ENCODE results near the gene TMIGD3.

Gene TMIGD3

GRCh38 chr1:111474521-111474920 is 28.9 kb downstream of the TMIGD3 start:
- no peak for DNase-seq (ENCODE audit: low read depth, low spot score)

GRCh38 chr1:111474106-111474505 is 29.3 kb downstream of the TMIGD3 start:
- no peak for DNase-seq (ENCODE audit: low read depth, low spot score)

GRCh38 chr1:111471538-111471937 is 31.9 kb downstream of the TMIGD3 start:
- no peak for DNase-seq (ENCODE audit: low read depth, low spot score)

DNA sequence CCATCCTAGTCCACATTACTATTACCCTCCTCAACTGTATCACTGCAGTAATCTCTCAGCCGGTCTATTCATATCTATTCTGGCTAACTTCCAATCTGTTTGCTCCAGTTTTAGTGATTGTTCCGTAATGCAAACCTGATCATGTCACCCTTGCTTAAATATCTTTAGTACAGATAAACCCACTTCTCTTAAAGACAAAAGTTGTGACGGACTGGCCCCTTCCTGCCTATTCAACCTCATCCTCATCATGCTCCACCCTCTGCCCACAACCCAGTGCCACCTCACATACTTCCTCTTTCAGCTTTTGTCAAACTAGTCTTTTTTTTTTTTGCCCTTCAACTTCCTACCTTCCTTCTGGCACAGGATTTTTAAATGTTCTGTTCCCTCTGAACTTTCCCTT is 32.4 kb downstream of the TMIGD3 start:
- peak; percentile 39 for DNase-seq (ENCODE audit: low read depth, low spot score)

DNA sequence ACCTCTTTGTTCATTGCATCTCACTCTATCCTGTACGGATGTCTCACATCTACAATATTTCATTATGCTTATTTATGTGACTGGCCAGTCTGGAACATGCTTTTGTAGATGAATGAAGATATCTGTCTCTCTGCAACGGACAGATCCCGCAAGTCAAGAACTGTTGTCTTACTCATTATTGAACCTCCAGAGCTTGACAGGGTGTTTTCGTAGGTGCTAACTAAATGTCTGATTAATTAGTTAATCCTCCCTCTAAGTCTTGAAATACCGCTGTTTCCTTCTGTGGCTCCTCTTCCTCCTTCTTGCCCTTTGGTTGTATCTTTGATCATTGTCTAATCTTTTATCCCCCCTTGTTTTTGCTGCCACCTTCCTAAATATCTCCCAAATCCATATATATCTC is 32.8 kb downstream of the TMIGD3 start:
- no peak for DNase-seq (ENCODE audit: low read depth, low spot score)

DNA sequence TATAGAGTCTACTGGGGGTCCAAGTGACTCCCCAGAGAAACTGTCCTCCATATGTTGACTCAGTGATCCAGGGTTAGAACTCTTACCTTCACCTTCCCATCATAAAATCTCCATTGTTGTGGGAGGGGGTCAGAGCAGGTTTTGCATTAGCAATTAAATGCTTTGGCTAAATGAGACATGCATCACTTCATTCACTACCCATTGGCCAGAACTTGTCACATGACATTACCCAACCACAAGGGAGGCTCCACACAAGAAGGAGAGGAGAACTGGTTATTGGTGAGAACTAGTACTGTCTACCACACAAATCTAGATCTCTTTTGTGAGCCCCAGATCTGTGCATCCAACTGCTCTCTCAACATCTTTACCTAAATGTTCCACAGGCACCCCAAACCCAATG is 33.9 kb downstream of the TMIGD3 start:
- no peak for DNase-seq (ENCODE audit: low read depth, low spot score)

DNA sequence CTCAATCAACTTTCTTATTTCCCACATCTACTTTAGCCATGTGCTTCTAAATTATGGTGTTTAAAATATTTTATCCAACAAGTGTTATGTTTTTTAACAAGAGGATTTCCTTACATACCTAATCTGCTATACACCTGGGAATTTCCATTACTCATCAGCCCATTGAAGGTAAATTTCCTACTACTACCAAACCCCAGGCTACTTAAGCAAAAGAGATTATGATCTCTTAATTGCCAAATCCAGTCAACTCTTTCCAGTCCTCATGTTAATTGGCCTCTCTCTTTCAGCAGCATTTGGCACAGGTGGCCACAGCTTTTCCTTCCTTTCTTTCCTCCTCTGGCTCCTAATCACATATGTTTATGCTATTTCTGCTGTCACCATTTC is 34.7 kb downstream of the TMIGD3 start:
- no peak for DNase-seq (ENCODE audit: low read depth, low spot score)

DNA sequence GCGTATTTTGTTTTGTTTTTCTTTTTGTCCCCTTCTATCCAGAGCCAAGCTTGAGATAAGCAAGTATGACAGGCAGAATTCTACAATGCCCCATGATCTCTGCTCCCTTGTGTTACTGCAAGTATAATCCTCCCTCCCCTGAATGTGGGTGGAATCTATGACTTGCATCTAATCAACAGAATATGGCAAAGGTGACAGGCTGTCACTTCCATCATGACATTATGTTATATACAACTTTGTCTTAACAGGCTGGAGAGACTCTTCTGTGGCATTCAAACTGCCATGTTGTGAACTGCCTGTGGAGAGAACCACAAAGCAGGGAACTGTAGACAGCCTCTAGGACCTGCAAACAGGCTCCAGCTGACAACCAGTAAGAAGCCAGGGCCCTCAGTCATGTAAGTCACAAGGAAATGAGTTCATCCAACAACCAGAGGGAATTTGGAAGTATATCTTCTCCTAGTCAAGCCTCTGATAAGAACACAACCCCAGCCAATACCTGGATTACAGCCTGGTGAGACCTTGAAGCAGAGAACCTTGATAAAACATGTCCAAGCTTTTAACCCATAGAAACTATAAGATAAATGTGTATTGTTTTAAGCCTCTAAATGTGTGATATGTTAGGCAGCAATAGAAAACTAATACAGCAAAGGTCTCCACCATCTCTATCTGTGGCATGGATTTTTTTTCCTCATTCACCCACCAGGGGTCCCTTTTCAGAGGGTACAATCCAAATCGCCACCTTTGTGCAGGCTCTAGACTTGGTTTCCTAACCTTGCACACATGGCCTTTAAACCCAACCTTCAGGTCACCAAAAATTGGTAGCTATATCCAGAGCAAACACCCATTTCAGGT is 35.3 kb downstream of the TMIGD3 start:
- no peak for DNase-seq (ENCODE audit: low read depth, low spot score)

GRCh38 chr1:111466480-111466879 is 37.0 kb downstream of the TMIGD3 start:
- DNase-seq (ENCODE audit: low read depth, low spot score), result no peak

- no peak for DNase-seq (ENCODE audit: low read depth, low spot score)
Measured at GRCh38 chr1:111465754-111466153, 37.7 kb downstream of the TMIGD3 start.

DNA sequence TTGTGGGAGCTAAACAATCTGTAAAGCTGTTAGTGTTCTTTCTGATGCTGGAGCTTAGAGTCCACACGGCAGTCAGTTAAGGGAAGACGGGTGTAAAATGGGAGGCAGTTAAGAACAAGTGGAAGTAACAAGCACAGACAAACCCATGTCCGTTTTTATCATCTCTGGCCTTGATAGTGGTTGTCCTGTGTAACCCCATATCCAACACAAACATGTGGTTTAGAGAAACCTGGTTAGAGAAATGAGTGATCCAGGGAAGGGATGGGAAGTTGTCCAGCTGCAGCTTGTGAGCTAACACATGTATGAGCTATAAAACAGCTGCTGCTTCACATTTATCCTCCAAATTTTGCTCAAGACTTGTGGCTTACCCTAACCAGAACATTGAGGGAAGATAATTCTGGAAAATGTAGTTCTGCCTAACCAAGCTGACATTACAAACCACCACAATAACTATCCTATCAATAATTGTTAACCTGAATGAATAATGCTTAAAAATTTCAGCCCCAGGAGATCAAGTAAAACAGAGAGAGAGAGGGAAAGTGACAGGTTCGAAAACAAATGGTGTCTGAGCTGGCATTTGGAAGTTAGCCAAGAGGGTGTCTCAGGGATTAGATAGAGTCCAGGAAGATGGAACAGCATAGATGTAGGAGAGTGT is 40.3 kb downstream of the TMIGD3 start:
- no peak for DNase-seq (ENCODE audit: low read depth, low spot score)

GRCh38 chr1:111462370-111463028 is 40.9 kb downstream of the TMIGD3 start:
- no peak for DNase-seq (ENCODE audit: low read depth, low spot score)

- no peak for DNase-seq (ENCODE audit: low read depth, low spot score)
Measured at GRCh38 chr1:111461765-111462164, 41.7 kb downstream of the TMIGD3 start.

GRCh38 chr1:111455642-111456031 is 47.8 kb downstream of the TMIGD3 start:
- DNase-seq (ENCODE audit: low read depth, low spot score), result no peak

GRCh38 chr1:111454859-111455641 is 48.4 kb downstream of the TMIGD3 start:
- no peak for DNase-seq (ENCODE audit: low read depth, low spot score)

DNA sequence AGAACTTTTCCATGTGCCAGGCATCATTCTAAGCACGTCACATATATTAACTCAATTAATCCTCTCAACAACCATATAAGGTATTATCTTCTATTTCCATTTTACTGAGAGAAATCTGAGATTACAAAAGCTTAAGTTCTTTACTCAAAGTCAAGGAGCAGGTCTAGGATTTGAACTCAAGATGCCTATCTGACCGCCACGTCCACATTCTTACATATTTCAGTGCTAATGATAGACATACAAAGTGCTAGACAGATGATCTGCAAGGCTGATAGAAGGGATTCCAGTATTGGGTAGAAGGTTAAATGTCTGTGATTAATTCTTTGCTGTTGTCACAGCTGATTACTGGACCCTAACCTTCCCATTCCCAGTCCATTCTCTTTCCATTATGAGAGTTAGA is 49.7 kb downstream of the TMIGD3 start:
- no peak for DNase-seq (ENCODE audit: low read depth, low spot score)

GRCh38 chr1:111452581-111452980 is 50.9 kb downstream of the TMIGD3 start:
- no peak for DNase-seq (ENCODE audit: low read depth, low spot score)

GRCh38 chr1:111450185-111450584 is 53.2 kb downstream of the TMIGD3 start:
- no peak for DNase-seq (ENCODE audit: low read depth, low spot score)

GRCh38 chr1:111449703-111450017 is 53.8 kb downstream of the TMIGD3 start:
- DNase-seq (ENCODE audit: low read depth, low spot score), result no peak

GRCh38 chr1:111448918-111449702 is 54.3 kb downstream of the TMIGD3 start, which contains the start of the genes ATP5PB and WDR77:
ATP5PB (plus strand) TSS chr1:111449464; CDS start chr1:111449542, 78 bp downstream.
WDR77 (minus strand) TSS chr1:111449256; CDS start chr1:111449169, 87 bp downstream.
- DNase-seq (ENCODE audit: low read depth, low spot score), result peak; percentile 82

DNA sequence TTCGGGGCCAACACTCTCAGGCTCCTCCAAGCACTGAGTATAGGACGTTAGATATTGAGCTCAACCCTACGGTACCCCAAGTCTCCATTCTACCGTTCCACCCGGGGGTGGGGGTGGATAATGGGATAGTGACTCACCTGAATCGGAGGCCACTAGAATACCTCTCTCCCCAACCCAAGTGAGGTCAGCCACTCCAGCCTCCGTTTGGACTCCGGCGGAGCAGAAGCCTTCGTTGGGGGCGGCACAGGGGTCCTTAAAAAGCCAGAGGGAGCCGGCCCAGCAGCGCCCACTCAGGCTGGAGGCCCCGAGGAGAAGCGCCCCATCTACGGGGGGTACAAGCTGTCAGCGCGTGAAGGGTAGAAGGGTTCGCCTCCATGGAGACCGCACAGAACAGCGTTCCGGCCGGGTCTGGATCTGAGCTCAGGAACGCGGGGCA is 54.9 kb downstream of the TMIGD3 start:
- peak; percentile 7 for DNase-seq (ENCODE audit: low read depth, low spot score)

All from activated CD4-positive, CD25-positive, alpha-beta regulatory T cell treated with anti-CD3 and anti-CD28 coated beads, Interleukin-2, amount 50 U/mL, for 16 hours (primary cell).